Heart left ventricle (tissue), 16 donors: ENCODE measurements around the gene HPGD. TPM values are rescaled to one million over a fixed set of nuclear protein-coding genes. Genes with fewer than 3 reads are reported as not detected.

ENCODE experiments used
- ATAC-seq, 4 donors: fragments of 200-7000 bp; cut with Tn5 transposase; one replicate each; pipeline ENCODE4 v1.9.1; 2020 to 2022; ENCODE audit warnings: moderate library complexity in 4 of 4, mild to moderate bottlenecking in 3 of 4, moderate number of reproducible peaks in 1 of 4
- DNase-seq, 5 donors: peaks; one replicate each; pipeline ENCODE4 v3.0.0-alpha.2; 2020
- H3K27ac ChIP-seq, 12 donors: fragments of 200-600 bp; sonication (generic) in 4 of 12; one replicate each; pipeline versions ENCODE4 v1.5.0 to v1.8.0; 2016 to 2022; ENCODE audit warnings: mild to moderate bottlenecking in 2 of 12
- H3K27me3 ChIP-seq, 9 donors: fragments of 200-600 bp; sonication (generic) in 2 of 9; one replicate each; pipeline versions ENCODE4 v1.5.1 to v1.8.0; 2016 to 2022; ENCODE audit warnings: mild to moderate bottlenecking in 3 of 9
- H3K36me3 ChIP-seq, 9 donors: fragments of 200-600 bp; sonication (generic) in 2 of 9; one replicate each; pipeline versions ENCODE4 v1.5.0 to v1.8.0; 2018 to 2022; ENCODE audit warnings: mild to moderate bottlenecking in 2 of 9
- H3K4me1 ChIP-seq, 12 donors: fragments of 200-600 bp; sonication (generic) in 4 of 12; one replicate each; pipeline versions ENCODE4 v1.5.0 to v1.8.0; 2016 to 2022; ENCODE audit warnings: mild to moderate bottlenecking in 3 of 12
- H3K4me3 ChIP-seq, 12 donors: fragments of 200-600 bp; sonication (generic) in 4 of 12; one replicate each; pipeline versions ENCODE4 v1.5.0 to v1.8.0; 2017 to 2022; ENCODE audit warnings: mild to moderate bottlenecking in 9 of 12, moderate library complexity in 4 of 12
- H3K9me3 ChIP-seq, 12 donors: fragments of 200-600 bp; sonication (generic) in 4 of 12; one replicate each; pipeline versions ENCODE4 v1.5.0 to v1.8.0; 2016 to 2022; ENCODE audit warnings: mild to moderate bottlenecking in 1 of 12
- POLR2A ChIP-seq, 2 donors: fragments of 450-650 bp; IDR thresholded peaks; one replicate each; pipeline ENCODE4 v1.6.1; 2017; ENCODE audit warnings: antibody characterized with exemption in 2 of 2, mild to moderate bottlenecking in 2 of 2, moderate library complexity in 2 of 2
- WGBS, 4 donors: extraction: QIAGEN DNeasy Blood & Tissue Kit in 2 of 4; methylation state at CpG; one replicate each; pipeline versions ENCODE4 v1.1.5 to v1.1.7; 2013 to 2018; 5-methylcytosine and 5-hydroxymethylcytosine counted together
- intact Hi-C, 10 donors: fragments of 100-400 bp; cut with DNase I; formaldehyde crosslinking; loops; one replicate each; pipeline versions ENCODE4 v1.11.1 to v1.14.2; 2022
- long read RNA-seq, 3 donors: library from polyadenylated mRNA; unstranded; transcript quantifications; one replicate each; pipeline ENCODE4 v2.0.0, GENCODE V29; 2020 to 2021
- polyA plus RNA-seq, 2 donors: library from polyadenylated mRNA; stranded (reverse); fragments of 200-250 nt; gene quantifications; one replicate each; pipeline ENCODE4 v1.2.3, GENCODE V29; 2013
- total RNA-seq, 9 donors: library from RNA; depleted of rRNA in 2 of 9; stranded (reverse); fragments of >200 nt in 2 of 9; fragmentation: NEBNext Ultra II Directional in 3 of 9; extraction: Animal tissue kit (Norgen Biotek cat#: 25700) in 3 of 9; gene quantifications; one replicate each; pipeline versions ENCODE4 v1.1.0 to v1.2.4, GENCODE V29; 2016 to 2023
- TF ChIP-seq, protein P1 (sequence below), 12 donors: fragments of 200-600 bp; sonication (generic) in 4 of 12; IDR thresholded peaks; one replicate each; pipeline versions ENCODE4 v1.5.0 to v1.8.0; 2018 to 2022; ENCODE audit warnings: antibody characterized with exemption in 12 of 12, mild to moderate bottlenecking in 5 of 12
- donor health status: ischemic (EF 13 %, LVEDD 7.1; RV severe dilation, severe dysfunction).
- donor health status: healthy with polysubstance abuse.
- donor health status: DM: no; HTN: yes; CAD: no.
- donor health status: DM: no; HTN: no; CAD: no.
- donor health status: ischemic (EF 25% LVEDD 6.9; RV normal size, moderate dysfunction).
- donor health status: ischemic (EF 25% LVEDD 5.7; RV mildly dilated, moderate dysfunction).
- donor health status: healthy.
- donor health status: DM: yes; HTN: yes; CAD: no.
- donor health status: ischemic (EF 35%, LVEDD 5.7; RV mildly dilated, moderate dysfunction).
- donor health status: nonischemic (EF 11% LVEDD 7.7; RV severe dilation, severe dysfunction).
- donor health status: DM: yes; HTN: yes; CAD: no.
- donor health status: PGD.
- donor health status: ischemic (EF 29% LVEDD 5.4; RV normal size, mild dysfunction).
- donor health status: nonischemic (EF 23%, LVEDD 6.1; RV moderate dilation, normal function).

HPGD gene
- 1 to 10 TPM in 4 of 9 donors, under 1 TPM in 5; 0.29 to 4.7 (median 0.91) TPM for total RNA-seq
- polyA plus RNA-seq: 1 to 10 TPM in 1 of 2 donors, under 1 TPM in 1; 0.43 to 1.5 TPM
- long read RNA-seq, donor 1, partial matches to known transcripts: 0 of 3 reads
- long read RNA-seq, donor 1, other reads (novel, unspliced or antisense): 0 of 3 reads
- long read RNA-seq, donor 2, partial matches to known transcripts: 1 of 2 reads
- long read RNA-seq, donor 2, other reads (novel, unspliced or antisense): 0 of 2 reads
- long read RNA-seq, donor 3: 0 reads

DNA sequence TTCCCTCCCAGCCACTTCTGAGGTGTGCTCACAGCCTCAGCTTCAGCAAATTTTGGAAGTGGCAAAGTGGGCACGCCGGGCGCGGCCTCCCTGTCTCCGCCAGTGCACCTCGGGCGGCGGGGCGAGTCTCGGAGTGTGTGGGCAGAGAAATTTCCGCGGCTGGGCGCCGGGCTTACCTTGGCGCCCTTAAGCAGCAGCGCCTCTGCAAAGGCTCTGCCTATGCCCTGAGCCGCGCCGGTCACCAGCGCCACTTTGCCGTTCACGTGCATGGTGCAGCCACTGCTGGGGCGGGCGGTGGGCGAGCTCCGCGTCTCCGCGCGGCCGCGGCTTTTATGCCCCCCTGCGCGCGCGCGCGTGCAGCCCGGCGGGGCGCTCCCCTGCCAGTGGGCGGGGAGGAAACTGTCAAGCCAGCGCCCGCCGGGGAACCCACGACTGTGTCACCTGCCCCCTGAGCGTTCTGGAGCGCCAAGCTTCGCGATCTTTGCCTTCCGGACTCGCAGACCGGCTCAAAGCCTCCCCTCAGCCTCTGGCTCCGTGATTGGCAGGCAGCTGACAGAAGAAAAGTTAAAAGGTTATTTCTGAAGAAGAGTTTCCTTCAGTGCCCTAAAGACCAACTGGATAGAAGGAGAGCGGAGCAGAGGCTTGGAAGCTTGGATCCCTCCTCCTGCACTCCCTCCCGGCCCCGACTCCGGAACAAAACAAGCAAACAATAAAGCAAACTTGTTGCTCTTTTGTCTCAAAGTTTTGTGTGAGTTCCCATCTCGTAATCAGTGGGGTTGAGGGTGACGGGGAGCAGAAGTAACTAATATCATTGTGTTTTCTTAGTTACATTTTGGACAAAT is at the start of gene HPGD:
TSS of gene HPGD (minus strand) at position 306 of the 842 bp plus-strand sequence. CDS start at position 269, 37 bp downstream.
- WGBS, 4 donors: 0 to 2% (median 1%) methylated on average over 16 to 60 of the region's 60 CpGs
- Histone ChIP-seq H3K27ac (peak within 1 kb of the TSS in 2 of 12 donors; percentile 39 to 75), H3K4me1 (peaks cover 0 to 40% (median 7%) of the 10 kb centered on the region in 12 donors), H3K4me3 (peak within 1 kb of the TSS; percentile 37 to 71 (median 57)), H3K27me3 (peaks cover 0 to 29% (median 0%) of the 10 kb centered on the region in 9 donors), H3K36me3 (no peaks in the 10 kb centered on the region), H3K9me3 (no peaks in the 10 kb centered on the region)
- intact Hi-C loops: no loop called here
- DNase-seq (peak; percentile 16 to 77 (median 40)), ATAC-seq (peak; percentile 48 to 88 (median 80))
- TF ChIP-seq, protein P1, sequence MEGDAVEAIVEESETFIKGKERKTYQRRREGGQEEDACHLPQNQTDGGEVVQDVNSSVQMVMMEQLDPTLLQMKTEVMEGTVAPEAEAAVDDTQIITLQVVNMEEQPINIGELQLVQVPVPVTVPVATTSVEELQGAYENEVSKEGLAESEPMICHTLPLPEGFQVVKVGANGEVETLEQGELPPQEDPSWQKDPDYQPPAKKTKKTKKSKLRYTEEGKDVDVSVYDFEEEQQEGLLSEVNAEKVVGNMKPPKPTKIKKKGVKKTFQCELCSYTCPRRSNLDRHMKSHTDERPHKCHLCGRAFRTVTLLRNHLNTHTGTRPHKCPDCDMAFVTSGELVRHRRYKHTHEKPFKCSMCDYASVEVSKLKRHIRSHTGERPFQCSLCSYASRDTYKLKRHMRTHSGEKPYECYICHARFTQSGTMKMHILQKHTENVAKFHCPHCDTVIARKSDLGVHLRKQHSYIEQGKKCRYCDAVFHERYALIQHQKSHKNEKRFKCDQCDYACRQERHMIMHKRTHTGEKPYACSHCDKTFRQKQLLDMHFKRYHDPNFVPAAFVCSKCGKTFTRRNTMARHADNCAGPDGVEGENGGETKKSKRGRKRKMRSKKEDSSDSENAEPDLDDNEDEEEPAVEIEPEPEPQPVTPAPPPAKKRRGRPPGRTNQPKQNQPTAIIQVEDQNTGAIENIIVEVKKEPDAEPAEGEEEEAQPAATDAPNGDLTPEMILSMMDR (IDR thresholded peaks at IDR 0.05): no peak
- no peak for TF ChIP-seq POLR2A (IDR thresholded peaks at IDR 0.05)

GRCh38 chr4:174564529-174564928 is 42.2 kb upstream of the HPGD start:
- WGBS, 4 donors: 31 to 50% (median 35%) methylated on average over 2 of the region's 2 CpGs
- intact Hi-C loops: no loop called here
- H3K4me1 ChIP-seq: no peaks in the 10 kb centered on the region
- no peak for DNase-seq
- H3K27ac ChIP-seq: no peak overlapping the region
- no peaks in the 10 kb centered on the region for H3K27me3 ChIP-seq
- no peaks in the 10 kb centered on the region for H3K36me3 ChIP-seq
- no peak overlapping the region for H3K4me3 ChIP-seq
- no peaks in the 10 kb centered on the region for H3K9me3 ChIP-seq
- no peak for TF ChIP-seq POLR2A (IDR thresholded peaks at IDR 0.05)
- TF ChIP-seq, protein P1 (IDR thresholded peaks at IDR 0.05): no peak
- no peak for ATAC-seq

- no peaks in the 10 kb centered on the region for H3K4me1 ChIP-seq
- H3K36me3 ChIP-seq: no peaks in the 10 kb centered on the region
- 60 to 74% (median 73%) methylated on average over 1 of the region's 1 CpG for WGBS, 4 donors
- H3K27me3 ChIP-seq: no peaks in the 10 kb centered on the region
- intact Hi-C loops: no loop called here
- ATAC-seq (no peak), DNase-seq (no peak)
- TF ChIP-seq, protein P1 (IDR thresholded peaks at IDR 0.05): no peak
- no peak for TF ChIP-seq POLR2A (IDR thresholded peaks at IDR 0.05)
- no peak overlapping the region for H3K27ac ChIP-seq
- H3K9me3 ChIP-seq: no peaks in the 10 kb centered on the region
- H3K4me3 ChIP-seq: no peak overlapping the region
Observed at GRCh38 chr4:174563399-174563798, 41.1 kb upstream of the HPGD start.

DNA sequence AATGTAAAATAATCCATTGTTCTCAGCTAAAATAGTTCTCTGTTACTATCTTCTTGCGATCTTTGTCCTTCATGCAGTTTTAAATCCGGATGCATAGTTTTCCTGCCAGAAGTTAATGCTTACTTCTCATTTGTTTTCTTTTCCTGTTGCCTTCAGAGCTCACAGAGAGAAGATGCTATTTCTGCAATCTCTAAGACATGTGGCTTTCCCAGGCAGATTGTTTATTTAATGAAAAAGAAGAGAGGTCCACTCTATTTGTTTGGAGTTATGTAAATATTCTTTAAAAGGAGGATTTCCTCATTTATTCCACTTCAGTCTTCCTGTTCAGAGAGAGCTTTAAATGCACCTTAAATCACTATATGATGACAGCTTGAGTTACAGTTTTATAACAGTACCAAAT is 39.3 kb upstream of the HPGD start:
- DNase-seq (no peak), ATAC-seq (no peak)
- no peak for TF ChIP-seq POLR2A (IDR thresholded peaks at IDR 0.05)
- TF ChIP-seq, protein P1 (IDR thresholded peaks at IDR 0.05): no peak
- WGBS, 4 donors: 15 to 34% (median 22%) methylated on average over 2 of the region's 2 CpGs
- Histone ChIP-seq H3K9me3 (no peaks in the 10 kb centered on the region), H3K27me3 (no peaks in the 10 kb centered on the region), H3K4me1 (no peaks in the 10 kb centered on the region), H3K36me3 (no peaks in the 10 kb centered on the region), H3K4me3 (no peak overlapping the region), H3K27ac (no peak overlapping the region)
- intact Hi-C loops: no loop called here
